DOHH2 (cell line): ENCODE measurements around the gene KIRREL3.

Experiments used
- H3F3A ChIP-seq: fragments of 200-600 bp; sonication (generic), shearing (Covaris generic); 2 replicates; pipeline ENCODE4 v1.6.0; 2016; ENCODE audit warnings: antibody characterized with exemption, mild to moderate bottlenecking; ENCODE audit not compliant: control insufficient read depth, insufficient read depth
- H3K27ac ChIP-seq: fragments of 200-600 bp; sonication (generic); 2 replicates; pipeline ENCODE4 v1.5.1; 2014; ENCODE audit warnings: low read depth, mild to moderate bottlenecking, low read length, moderate library complexity
- H3K27me3 ChIP-seq: fragments of 200-600 bp; sonication (generic); 2 replicates; pipeline ENCODE4 v1.6.1; 2014; ENCODE audit warnings: mild to moderate bottlenecking, low read length, mixed read lengths; ENCODE audit not compliant: control insufficient read depth
- H3K36me3 ChIP-seq: fragments of 200-600 bp; sonication (generic); 2 replicates; pipeline ENCODE4 v1.6.1; 2014; ENCODE audit warnings: mild to moderate bottlenecking, low read length, moderate library complexity, mixed read lengths; ENCODE audit not compliant: control insufficient read depth
- H3K4me1 ChIP-seq: fragments of 200-600 bp; sonication (generic); 2 replicates; pipeline ENCODE4 v1.6.1; 2014; ENCODE audit warnings: mild to moderate bottlenecking, low read length, mixed read lengths; ENCODE audit not compliant: control insufficient read depth
- H3K4me2 ChIP-seq: fragments of 200-600 bp; sonication (generic); 2 replicates; pipeline ENCODE4 v1.6.0; 2014; ENCODE audit warnings: mild to moderate bottlenecking, low read length, moderate library complexity
- H3K4me3 ChIP-seq: fragments of 200-600 bp; sonication (generic); 2 replicates; pipeline ENCODE4 v1.5.1; 2014; ENCODE audit warnings: mild to moderate bottlenecking, low read length, mixed read lengths
- H3K79me2 ChIP-seq: fragments of 200-600 bp; sonication (generic); 2 replicates; pipeline ENCODE4 v1.6.1; 2014; ENCODE audit warnings: mild to moderate bottlenecking, low read length, mixed read lengths; ENCODE audit not compliant: control insufficient read depth
- H3K9me2 ChIP-seq: fragments of 200-600 bp; sonication (generic); replicated peaks from 2 replicates; pipeline ENCODE4 v1.6.1; 2014; ENCODE audit warnings: mild to moderate bottlenecking, low read length, mixed read lengths; ENCODE audit not compliant: control insufficient read depth
- H3K9me3 ChIP-seq: fragments of 200-600 bp; sonication (generic); 2 replicates; pipeline ENCODE4 v1.6.1; 2014; ENCODE audit warnings: antibody characterized with exemption, low read length, mixed read lengths; ENCODE audit not compliant: control insufficient read depth, insufficient read depth
- H4K20me1 ChIP-seq: fragments of 200-600 bp; sonication (generic); 2 replicates; pipeline ENCODE4 v1.6.0; 2014; ENCODE audit warnings: low read depth, mild to moderate bottlenecking, antibody characterized with exemption, low read length, moderate library complexity; ENCODE audit not compliant: control insufficient read depth, insufficient read depth
- EZH2phosphoT487 ChIP-seq: fragments of 200-600 bp; sonication (generic); IDR thresholded peaks from 2 replicates; pipeline ENCODE4 v1.6.1; 2017; ENCODE audit warnings: borderline replicate concordance, mild to moderate bottlenecking, antibody characterized with exemption, low read length, moderate library complexity, mixed read lengths
- TF ChIP-seq, protein P1 (sequence below): fragments of 200-600 bp; sonication (generic); IDR thresholded peaks from one replicate; pipeline ENCODE4 v1.5.1; 2014; ENCODE audit warnings: antibody characterized with exemption, mild to moderate bottlenecking, low read depth, low read length; ENCODE audit not compliant: poor library complexity, severe bottlenecking

The KIRREL3 gene

DNA sequence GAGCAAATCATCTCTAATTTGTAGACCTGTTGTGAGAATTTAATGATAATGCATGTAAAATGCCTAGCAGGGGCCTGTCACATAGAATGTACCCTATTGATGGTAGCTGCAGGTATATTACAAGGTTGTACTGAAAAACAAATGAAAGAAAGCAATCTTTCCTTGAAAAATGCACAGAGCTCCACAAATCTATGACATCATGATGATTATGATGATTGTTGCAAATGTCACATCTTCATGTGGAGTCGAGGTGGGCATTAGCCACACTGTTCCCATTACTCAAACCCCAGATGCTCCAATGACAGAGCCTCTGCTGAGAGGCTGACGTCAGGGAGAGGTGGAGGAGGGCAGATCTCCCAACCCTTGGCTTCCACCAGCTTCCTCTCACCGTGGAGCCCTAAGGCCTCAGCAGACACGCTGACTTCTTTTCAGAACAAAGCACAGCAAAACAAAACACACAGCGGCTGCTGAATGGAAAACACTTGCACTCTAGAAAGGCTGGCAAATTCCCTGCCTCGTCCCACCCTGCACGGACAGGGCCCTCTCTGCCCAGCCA, 298.3 kb downstream of the KIRREL3 start:
- Histone ChIP-seq H3K27ac (no peak overlapping the region), H3K9me2 (no peaks in the 10 kb centered on the region), H3K79me2 (no peaks in the 10 kb centered on the region), H3F3A (no peaks in the 10 kb centered on the region), H4K20me1 (no peaks in the 10 kb centered on the region), H3K9me3 (no peaks in the 10 kb centered on the region), H3K4me2 (no peak overlapping the region), H3K36me3 (no peaks in the 10 kb centered on the region), H3K27me3 (no peaks in the 10 kb centered on the region), H3K4me1 (no peaks in the 10 kb centered on the region), H3K4me3 (no peak overlapping the region)
- TF ChIP-seq, protein P1, sequence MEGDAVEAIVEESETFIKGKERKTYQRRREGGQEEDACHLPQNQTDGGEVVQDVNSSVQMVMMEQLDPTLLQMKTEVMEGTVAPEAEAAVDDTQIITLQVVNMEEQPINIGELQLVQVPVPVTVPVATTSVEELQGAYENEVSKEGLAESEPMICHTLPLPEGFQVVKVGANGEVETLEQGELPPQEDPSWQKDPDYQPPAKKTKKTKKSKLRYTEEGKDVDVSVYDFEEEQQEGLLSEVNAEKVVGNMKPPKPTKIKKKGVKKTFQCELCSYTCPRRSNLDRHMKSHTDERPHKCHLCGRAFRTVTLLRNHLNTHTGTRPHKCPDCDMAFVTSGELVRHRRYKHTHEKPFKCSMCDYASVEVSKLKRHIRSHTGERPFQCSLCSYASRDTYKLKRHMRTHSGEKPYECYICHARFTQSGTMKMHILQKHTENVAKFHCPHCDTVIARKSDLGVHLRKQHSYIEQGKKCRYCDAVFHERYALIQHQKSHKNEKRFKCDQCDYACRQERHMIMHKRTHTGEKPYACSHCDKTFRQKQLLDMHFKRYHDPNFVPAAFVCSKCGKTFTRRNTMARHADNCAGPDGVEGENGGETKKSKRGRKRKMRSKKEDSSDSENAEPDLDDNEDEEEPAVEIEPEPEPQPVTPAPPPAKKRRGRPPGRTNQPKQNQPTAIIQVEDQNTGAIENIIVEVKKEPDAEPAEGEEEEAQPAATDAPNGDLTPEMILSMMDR: no peak
- no peak for TF ChIP-seq EZH2phosphoT487

DNA sequence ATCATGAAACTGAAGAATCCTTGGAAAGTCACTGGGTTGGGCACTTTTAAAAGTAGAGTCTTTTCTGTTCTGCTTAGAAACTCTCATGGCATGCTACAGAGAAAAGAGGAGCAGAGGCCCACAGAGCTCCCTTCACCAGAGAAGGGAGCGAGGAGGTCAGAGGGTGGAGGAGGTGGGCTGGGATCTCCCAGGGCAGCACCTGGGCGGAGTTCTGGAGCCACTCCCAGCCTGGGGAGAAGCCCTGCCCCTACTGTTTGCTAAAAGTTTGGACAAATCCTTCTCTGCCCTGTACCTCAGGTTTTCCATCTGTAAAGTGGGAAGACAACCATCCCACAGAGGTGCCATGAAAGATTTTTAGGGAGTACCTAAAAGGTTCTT, 299.1 kb downstream of the KIRREL3 start:
- no peaks in the 10 kb centered on the region for H3F3A ChIP-seq
- no peak for TF ChIP-seq EZH2phosphoT487
- TF ChIP-seq, protein P1: no peak

DNA sequence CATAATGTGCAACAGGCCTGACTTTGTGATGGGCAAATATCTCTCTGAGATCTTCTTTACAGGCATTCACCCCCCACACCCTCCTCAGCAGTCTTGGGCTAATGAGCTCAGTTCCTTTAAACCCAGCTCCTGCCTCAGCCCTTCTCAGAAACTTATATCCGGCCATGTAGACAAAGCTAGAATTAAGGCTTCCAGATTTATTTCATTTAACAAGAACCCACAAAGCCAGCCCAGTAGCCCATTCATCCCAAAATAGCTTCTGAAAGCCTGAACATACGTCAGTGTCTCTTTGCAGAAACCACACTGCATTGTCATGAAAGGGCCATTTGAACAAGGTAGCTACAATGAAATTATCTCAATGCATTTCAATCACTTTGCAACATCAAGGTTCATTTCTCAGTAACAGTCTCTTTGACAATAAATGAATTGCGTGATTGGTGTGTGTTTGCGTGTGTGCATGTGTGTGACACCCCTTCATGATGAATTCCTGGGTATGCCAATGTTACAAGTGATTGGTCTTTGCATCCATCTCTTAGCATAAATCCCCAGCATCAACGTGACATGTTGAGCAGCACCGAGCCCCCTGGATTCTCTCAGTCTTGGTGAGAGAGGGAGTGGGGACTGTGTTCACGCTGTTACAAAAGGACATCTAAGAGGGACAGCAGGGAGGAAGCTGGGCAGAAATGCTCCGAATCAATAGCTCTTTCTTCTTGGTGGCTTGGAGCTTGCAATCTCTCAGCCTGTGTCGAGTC, 299.6 kb downstream of the KIRREL3 start:
- Histone ChIP-seq H3F3A (no peaks in the 10 kb centered on the region), H3K36me3 (no peaks in the 10 kb centered on the region), H3K79me2 (no peaks in the 10 kb centered on the region), H3K27me3 (no peaks in the 10 kb centered on the region), H3K4me3 (no peak overlapping the region), H4K20me1 (no peaks in the 10 kb centered on the region), H3K9me2 (no peaks in the 10 kb centered on the region), H3K4me1 (no peaks in the 10 kb centered on the region), H3K4me2 (no peak overlapping the region), H3K9me3 (no peaks in the 10 kb centered on the region), H3K27ac (no peak overlapping the region)
- TF ChIP-seq, protein P1: no peak
- no peak for TF ChIP-seq EZH2phosphoT487

More for the DNA sequence above, 299.1 kb downstream of the KIRREL3 start:
- H3K4me1 ChIP-seq: no peaks in the 10 kb centered on the region
- H3K27ac ChIP-seq: no peak overlapping the region
- no peaks in the 10 kb centered on the region for H3K27me3 ChIP-seq
- no peak overlapping the region for H3K4me3 ChIP-seq
- no peaks in the 10 kb centered on the region for H4K20me1 ChIP-seq
- H3K4me2 ChIP-seq: no peak overlapping the region
- H3K79me2 ChIP-seq: no peaks in the 10 kb centered on the region
- no peaks in the 10 kb centered on the region for H3K9me3 ChIP-seq
- no peaks in the 10 kb centered on the region for H3K9me2 ChIP-seq
- H3K36me3 ChIP-seq: no peaks in the 10 kb centered on the region
